Hematopoietic multipotent progenitor cell treated with erythropoietin and hydrocortisone succinate and interleukin-3 and kit ligand, for 8 days (in vitro differentiated cells): ENCODE measurements around the gene NF1.
A peak's percentile ranks its signal among the peaks of the same experiment; 100 is the strongest.
"Not testable (repeated sequence)": the region's sequence is repeated elsewhere in the genome, so short reads cannot be mapped to it uniquely, and the experiment has no call there.

ENCODE experiments used
- DNase-seq: peaks from one replicate; pipeline ENCODE4 v3.0.0-alpha.2; 2015

The NF1 gene

DNA sequence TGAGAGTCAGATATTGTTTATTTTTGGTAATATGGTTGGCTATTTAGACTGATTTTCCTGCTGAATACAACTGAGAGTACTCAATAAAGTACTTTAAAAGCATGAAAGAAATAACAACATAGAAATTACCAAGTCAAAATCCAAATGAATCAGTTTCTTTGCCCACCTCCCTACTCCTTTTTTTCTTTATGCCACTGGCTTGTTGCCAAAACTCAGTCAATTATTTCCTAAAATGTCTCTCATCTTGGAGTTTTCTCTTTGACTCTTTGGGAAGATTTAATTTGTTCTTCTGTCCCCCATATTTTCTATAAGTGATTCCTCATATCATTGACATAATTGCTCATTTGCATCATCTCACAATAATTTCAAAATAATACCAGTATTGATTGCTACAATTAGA is 204.8 kb downstream of the NF1 start:
- no peak for DNase-seq

DNA sequence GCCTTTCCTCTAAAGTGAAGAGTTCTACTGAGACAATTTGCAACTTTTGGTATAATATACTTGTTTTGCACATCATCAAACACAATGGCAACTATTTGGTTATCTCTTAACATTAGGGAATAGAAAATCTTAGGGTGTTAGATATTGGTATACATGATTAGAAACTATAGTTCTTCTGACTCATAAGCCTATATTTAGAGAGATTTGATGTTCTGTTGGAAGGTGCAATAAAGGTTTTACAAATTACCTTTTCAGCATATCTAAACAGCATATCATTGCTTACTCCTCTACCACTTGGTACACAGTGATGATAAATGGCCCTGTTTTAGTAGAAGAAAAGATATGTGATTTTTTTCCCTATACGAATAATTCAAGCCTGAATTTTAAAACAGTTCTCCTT is 212.9 kb downstream of the NF1 start:
- DNase-seq = no peak

DNA sequence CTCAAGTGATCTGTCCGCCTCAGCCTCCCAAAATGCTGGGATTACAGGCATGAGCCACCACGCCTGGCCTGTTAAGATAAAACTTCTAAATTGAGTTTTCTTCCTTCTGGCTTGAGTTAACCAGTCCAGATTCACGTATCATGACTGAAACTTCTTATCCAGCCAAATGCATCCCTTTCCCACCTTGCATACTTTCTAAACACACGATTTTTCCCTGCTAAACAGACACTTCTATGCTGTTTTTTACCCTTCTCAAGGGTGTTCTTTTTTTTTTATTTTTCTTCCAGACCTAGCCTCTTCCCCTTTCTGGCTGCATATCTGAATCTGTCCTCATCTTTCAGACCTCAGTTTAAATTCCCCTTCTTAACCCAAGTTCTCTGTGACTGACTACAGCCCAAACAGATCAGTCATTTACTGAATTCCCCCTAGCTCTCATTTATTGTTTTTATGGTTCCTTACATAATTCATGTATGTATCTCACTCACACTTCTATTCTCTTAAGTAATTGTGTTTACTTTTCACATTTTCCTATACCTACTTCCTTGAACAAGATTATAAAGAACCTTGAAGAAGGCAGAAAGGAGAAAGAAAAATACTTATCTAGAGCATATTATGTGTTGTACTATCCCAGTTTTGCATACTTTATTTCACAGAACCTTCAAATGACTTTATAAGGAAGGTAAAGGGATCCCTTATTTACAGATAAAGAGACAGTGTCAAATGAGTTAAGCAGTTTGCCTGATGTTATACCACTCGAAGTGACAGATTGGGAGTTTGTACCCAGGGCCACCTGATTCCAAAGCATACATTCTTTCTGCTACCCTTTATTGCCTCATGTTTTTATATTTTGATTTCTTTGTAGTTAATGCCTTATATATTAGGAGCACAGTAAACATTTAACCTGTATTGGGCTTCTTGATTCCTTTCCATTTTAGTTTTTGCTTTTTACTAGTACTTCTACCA is 213.9 kb downstream of the NF1 start:
- DNase-seq = no peak

DNA sequence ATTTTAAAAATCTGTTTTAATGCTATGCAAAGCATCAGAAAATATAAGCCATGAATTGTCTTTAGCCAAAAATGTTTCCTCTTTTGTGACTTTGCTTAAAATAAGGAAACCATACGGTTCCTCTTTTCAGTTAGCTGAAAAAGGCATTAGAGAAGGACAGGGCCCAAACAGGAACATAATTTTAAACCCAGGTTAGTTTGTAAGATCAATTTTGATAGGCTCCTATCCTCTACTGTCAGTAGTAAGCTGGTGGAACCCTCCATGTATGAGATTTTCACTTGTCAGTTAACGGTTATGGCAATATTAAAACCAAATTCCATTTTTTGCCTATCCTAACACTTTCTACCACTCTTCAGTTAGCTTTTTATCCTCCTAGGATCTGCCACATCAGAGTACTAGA is 214.8 kb downstream of the NF1 start:
- peak; percentile 45 for DNase-seq

DNA sequence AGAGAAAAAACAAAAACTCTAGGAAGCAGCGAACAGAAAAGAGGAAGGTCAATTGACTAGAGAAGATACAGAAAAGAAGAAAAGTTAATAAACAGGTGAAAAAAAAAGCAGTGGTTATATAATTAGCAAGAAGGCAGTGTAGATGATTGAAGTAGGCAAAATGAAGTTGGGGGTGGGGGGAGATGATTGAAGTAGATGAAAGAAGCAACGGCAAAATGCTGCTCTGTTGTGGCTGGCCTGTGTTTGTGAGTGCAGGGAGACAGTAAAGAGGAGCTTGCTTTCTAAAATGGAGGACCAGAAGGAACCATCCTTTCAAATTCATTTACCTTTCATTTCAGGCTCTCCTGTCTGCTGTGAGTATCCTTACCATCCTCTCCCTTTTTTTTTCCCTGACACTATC is 215.5 kb downstream of the NF1 start:
- no peak for DNase-seq

DNA sequence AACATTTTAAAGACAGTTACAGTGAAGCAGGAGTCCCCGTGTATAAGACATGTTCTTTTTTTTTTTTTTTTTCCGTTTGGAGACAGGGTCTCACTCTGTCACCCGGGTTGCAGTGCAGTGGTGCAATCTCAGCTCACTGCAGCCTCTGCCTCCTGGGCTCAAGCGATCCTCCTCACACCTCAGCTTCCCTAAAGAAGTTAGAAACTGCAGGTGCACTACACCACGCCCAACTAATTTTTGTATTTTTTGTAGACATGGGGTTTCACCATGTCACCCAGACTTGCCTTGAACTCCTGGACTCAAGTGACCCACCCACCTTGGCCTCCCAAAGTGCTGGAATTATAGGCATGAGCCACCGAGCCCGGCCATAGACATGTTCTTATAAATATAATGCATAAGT is 216.1 kb downstream of the NF1 start:
- DNase-seq = no peak

DNA sequence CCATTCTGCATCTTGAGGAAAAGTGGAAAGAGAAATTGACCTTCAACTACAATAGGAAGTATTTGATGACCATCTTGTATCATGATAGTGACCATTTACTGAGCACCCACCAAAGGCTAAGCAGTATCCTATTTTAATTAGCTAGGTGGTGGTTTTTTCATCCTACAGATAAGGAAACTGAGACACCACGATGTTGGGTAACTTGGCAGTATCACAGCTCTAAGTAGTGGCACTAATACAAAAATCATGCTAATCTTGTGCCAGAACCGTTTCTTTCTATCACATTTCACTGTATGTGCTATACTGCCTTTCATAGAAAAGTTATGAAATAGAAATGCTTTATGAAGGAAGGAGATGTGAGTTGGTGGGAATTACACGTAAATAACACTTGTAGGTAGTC is 216.7 kb downstream of the NF1 start:
- DNase-seq = peak; percentile 15

DNA sequence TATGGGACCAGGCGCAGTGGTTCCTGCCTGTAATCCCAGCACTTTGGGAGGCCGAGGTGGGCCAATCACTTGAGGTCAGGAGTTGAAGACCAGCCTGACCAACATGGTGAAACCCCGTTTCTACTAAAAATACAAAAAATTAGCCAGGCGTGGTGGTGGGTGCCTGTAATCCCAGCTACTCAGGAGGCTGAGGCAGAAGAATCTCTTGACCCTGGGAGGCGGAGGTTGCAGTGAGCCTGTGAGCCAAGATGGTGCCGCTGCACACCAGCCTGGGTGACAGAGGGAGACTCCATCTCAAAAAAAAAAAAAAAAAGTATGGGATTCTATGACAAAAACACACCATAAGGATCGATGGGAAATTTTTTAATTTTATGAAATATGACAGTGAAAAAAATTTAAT is 217.4 kb downstream of the NF1 start:
- DNase-seq = not testable (repeated sequence)

DNA sequence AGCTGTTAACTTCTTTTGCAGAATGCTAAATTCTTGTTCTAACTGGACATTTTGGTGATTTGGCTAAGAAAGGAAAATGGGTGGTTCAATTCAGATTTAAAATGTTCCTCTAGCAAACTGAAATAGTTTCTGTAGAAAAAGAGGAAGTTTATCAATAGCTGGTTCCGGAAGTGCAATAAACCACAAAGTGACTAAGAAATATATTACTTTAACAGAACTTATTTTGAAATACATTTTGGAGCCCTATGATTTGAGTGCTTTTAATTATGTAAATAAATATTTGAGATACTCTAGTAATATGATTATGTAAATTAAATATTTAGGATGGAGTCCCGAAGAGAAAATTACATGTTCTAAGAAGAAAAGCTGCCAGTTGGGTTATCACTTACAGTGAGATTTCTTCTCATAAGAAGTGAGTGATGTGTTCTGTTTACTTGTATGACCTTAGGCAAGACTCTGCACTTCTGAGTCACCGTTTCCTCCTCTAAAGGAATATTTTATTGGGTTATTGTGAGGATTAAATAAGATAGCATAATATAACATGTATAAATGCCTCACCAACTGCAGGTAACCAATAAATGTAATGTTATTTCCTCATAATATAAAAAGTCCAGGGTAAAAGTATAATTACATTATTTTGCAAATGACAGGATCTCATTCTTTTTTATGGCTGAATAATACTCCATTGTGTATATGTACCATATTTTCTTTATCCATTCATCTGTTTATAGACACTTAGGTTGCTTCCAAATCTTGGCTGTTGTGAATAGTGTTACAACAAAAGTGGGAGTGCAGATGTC is 219.4 kb downstream of the NF1 start, which contains the start of gene EVI2B:
TSS of gene EVI2B (minus strand) at position 73 of the 800 bp plus-strand sequence. CDS start 8,445 bp downstream, outside the sequence.
- peak; percentile 66 for DNase-seq

DNA sequence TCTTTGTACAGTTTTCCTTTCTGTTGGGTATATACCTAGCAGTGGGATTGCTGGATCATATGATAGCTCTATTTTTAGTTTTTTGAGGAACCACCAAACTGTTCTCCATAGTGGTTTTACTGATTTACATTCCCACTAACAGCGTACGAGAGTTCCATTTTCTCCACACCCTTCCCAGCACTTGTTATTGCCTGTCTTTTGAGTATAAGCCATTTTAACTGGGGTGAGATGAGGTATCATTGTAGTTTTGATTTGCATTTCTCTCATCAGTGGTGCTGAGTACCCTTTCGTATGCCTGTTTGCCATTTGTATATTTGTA is 220.0 kb downstream of the NF1 start:
- no peak for DNase-seq

DNA sequence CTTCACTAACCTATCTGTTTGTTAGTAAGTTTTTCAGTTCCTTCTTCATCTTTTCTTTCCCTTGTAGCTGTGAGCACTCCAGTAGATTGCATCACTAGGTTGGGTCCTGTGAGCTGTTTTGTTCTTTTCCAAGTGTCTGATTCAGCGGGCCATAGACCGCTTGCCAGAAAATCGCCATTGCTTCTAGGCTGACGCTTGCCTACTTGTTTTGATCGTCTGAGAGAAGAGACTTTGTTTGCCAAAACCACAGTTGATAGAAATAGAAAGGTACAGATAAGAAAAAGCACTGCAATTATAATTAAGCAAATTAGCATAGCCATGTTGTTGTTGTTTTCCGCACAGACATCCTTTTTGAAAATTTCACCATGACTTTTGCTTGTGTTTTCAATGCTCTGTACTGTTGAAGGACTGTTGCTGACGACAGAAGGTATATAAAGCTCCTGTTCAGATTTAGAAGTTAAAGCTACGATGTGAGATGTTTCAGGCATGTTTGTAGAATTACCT is 223.6 kb downstream of the NF1 start:
- DNase-seq = peak; percentile 48

DNA sequence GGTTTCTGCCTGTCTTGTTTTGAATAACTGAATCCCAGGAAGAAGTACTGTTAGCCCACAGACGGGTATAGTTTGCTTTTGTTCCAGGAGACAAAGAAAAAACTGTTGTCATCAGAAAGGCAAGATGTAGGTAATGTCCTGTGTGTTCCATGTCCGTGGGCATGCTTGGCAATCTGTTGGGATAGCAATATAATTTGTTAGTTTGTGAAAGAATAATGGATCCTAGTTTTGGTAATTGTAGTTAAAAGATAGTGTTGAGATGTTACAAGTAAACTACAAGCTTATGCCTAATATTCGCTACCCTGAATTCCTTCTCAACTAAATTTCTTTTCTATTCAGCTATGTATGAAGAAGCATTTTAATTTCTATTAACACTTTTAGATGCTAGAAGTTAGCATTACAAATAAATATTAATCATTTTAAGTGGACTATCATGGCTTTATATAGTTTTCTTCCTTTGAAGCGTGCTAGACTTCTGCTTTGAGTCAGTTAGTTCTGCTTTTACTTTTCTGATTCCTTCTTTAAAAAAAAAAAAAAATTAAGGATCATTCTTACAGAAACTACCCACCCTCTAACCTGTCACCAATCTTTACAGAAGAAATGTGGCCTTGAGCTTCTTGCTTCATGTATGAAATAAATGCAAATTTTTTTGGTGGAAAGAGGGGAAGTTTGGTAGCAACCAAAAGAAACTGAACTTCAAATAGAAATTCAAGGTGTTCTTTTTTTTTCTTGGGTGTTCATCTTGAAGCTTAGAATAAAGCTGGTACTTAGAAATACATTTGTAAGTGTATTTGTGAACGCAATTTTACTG is 224.3 kb downstream of the NF1 start:
- no peak for DNase-seq

DNA sequence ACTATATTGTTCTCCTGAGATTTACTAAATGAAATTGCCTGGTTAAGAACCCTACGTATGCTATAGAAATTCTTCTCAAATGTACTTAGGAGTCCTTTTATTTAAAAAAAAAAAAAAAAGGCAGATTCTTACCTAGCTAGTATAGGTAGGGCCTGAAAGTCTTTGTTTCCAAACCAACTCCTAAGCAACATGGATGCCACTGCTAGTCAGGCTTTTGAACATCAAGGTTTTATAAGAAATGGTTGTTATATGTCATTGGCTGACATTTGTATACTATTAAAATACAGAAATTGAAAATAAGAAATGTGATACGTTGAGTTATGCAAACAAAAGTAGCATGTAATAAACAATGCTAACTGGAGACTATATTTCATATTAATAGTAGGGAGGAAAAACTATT is 225.5 kb downstream of the NF1 start:
- DNase-seq = no peak

DNA sequence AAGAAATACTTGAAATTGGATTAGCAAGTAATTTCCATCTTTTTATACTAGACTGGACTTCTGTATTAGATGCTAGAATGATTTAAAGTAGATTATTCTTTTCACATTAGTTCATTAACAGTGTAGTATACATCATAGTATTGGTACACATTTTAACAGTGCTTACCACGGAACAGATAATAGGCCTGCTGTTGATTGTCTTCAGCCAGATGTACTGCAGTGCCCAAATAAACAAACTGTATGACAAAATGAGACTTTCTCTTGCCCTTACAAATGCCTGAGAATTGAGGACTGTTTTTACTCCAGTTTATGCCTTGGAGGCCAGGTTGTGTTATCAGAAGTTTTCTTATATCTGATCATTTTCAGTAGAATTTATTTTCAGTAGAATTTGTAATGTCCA is 226.0 kb downstream of the NF1 start:
- no peak for DNase-seq

DNA sequence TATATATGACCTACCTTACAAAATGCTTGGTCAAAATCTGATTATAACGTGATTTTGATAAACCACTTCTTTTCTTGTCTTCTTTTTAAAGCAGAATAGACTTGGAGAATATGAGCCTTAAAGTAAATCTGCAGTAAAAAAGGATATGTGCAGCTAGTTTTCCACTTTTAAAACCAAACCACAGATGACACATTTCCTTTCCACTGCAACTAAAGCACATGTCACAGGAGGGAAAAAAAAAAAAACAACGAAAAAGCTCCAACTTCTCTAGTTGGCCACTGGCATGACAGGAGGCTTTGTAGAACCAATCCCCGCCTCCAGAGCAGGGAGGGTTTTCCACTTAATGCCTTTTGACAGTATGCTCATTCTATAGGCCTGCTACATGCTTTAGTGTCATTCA is 226.7 kb downstream of the NF1 start, which contains the start of gene EVI2A:
TSS of gene EVI2A (minus strand) at position 142 of the 400 bp plus-strand sequence. CDS start 2,609 bp downstream, outside the sequence.
- peak; percentile 64 for DNase-seq

DNA sequence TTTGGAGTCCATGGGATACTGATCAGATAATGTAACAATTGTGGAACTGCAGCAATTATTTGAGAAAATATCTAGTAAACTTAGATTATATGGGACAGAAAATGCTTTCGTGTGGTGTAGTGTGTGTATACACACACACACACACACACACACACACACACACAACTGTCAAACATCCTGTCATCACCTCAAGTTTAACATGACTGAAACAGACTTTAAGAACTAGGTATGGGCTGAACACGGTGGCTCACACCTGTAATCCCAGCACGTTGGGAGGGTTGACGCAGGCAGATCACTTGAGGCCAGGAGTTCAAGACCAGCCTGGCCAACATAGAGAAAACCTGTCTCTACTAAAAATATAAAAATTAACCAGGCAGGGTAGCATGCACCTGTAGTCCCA is 227.2 kb downstream of the NF1 start:
- DNase-seq = no peak

DNA sequence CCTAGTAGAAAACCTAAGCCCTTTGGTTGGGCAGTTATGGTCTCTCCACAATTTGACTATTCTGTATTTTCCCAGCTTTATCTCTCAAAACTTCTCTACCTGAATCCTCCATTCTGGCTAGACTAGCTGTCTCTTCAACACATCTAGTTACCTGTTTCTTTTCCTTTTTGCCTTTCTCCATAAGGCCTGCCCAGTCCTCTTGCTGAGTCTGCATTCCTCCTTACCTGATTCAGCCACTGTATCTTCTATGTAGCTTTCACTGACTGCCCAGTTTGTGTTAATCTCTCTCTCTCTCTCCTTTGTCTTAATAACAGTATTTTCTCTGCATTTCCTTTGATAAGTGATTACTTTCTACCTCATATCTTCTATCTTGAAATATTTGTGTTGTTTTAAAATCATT is 228.8 kb downstream of the NF1 start:
- no peak for DNase-seq

DNA sequence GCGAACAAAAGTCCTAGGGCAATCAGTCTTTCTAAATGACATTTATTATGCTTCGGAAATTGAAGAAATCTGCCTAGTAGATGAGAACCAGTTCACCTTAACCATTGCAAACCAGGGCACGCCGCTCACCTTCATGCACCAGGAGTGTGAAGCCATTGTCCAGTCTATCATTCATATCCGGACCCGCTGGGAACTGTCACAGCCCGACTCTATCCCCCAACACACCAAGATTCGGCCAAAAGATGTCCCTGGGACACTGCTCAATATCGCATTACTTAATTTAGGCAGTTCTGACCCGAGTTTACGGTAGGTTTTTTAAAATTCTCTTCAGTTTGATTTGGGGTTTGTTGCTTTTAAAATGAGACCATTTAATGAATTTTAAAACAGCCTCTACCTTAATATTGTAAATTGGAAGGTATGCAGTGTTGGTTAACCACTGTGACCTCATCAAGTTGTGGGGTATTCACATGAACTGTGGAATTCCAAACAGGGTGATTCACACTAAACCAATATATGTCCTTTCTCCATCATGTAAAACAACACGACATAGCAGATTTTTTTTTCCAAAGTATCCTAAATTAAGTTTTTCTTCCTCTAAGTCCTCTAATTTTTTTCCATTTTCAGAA is 232.9 kb downstream of the NF1 start:
- DNase-seq = no peak

DNA sequence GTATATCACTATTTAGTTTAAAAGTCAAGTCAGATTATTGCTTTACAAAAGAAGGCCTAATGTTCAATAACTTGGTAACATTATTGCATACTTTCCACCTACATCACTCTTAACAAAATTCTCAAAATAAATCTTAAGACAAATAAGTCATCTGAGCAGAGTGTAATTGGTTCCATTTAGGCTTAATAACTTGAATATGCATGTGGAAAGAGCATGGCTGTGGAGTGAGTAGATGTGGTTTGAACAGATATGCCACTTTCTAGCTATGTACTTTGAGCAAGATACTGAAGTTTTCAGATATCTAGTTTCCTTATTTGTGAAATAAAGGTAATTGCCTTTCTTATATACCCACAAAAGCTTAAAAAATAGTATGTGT is 233.4 kb downstream of the NF1 start:
- no peak for DNase-seq

DNA sequence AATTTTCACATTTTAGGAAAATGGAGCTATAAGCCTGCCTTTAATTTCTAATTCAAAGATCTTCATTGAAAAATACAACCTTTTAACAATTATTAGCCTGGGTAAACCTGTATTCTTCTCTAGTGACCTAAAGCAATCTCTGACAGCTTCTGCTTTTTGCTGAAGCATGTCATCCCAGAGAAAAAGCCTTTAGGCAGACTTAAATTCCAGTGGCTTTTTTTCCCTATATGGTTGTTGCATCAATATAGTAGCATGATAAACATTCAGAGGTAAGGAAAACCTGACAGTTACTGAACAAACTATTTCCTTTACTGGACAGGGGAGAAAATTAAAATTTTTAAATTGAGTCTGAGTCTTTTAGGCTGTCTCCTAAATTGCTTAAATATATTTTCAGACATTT is 234.4 kb downstream of the NF1 start:
- DNase-seq = no peak

DNA sequence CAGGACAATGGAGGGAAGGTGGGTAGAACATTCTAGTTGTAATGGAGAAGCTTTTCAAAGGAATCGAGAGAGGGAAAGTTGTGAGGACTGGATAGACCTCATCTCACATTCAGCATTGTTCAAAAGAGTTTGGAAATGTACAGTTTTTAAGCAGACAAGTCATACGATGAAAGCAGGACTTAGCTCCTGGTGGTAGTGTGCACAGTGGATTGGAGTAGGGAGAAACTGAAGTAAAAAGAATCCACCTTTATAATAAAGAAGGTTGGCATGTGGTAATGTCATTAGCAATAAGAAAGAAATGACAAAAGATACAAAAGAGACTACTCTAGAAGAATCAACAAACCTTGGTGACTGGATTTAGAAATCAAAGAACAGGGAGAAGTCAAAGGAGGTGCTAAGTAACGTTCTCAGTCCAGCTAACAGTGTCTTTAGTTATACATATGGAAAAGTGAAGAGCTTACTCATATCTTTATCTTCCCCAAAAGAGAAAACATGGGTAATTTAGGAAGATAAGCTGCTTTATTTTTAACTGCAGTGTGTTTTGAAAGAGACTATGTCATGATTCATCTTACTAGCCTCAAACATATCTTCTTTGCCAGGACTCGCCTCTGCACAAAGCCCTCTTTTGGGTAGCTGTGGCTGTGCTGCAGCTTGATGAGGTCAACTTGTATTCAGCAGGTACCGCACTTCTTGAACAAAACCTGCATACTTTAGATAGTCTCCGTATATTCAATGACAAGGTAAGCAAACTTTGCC is 245.3 kb downstream of the NF1 start:
- DNase-seq = peak; percentile 65
